Chondrocyte (in vitro differentiated cells): ENCODE data around the gene COG5. TPM values are rescaled to one million over a fixed set of nuclear protein-coding genes. Genes with fewer than 3 reads are reported as not detected.

ENCODE experiments used
- DNase-seq: peaks from one replicate; pipeline ENCODE4 v3.0.0; 2021; ENCODE audit warnings: mixed read lengths, low spot score
- H3K27ac Mint-ChIP-seq: one replicate; pipeline ENCODE4 v1.8.0; 2021; ENCODE audit warnings: mild to moderate bottlenecking, moderate library complexity, mixed read lengths; ENCODE audit not compliant: unreplicated experiment
- H3K27me3 Mint-ChIP-seq: 2 replicates; pipeline ENCODE4 v1.8.0; 2021; ENCODE audit warnings: low read depth, mixed read lengths
- H3K36me3 Mint-ChIP-seq: 2 replicates; pipeline ENCODE4 v1.8.0; 2021; ENCODE audit warnings: low read depth, mixed read lengths
- H3K4me1 Mint-ChIP-seq: 2 replicates; pipeline ENCODE4 v1.8.0; 2021; ENCODE audit warnings: low read depth, mild to moderate bottlenecking, mixed read lengths
- H3K4me3 Mint-ChIP-seq: one replicate; pipeline ENCODE4 v1.8.0; 2021; ENCODE audit warnings: mild to moderate bottlenecking, moderate library complexity, mixed read lengths; ENCODE audit not compliant: unreplicated experiment
- H3K9me3 Mint-ChIP-seq: 2 replicates; pipeline ENCODE4 v1.8.0; 2021; ENCODE audit warnings: low read depth, mixed read lengths
- total RNA-seq: library from RNA; stranded (reverse); gene quantifications from 3 replicates; pipeline ENCODE4 v1.2.1, GENCODE V29; 2021
- TF ChIP-seq, protein P1 (sequence below): fragments of 200-600 bp; sonication (generic); IDR thresholded peaks from 2 replicates; pipeline ENCODE4 v1.5.0; 2021; ENCODE audit warnings: antibody characterized with exemption, mild to moderate bottlenecking, moderate library complexity

Gene COG5
- total RNA-seq, 1 donor from 2014 or later: 52.8 TPM

DNA sequence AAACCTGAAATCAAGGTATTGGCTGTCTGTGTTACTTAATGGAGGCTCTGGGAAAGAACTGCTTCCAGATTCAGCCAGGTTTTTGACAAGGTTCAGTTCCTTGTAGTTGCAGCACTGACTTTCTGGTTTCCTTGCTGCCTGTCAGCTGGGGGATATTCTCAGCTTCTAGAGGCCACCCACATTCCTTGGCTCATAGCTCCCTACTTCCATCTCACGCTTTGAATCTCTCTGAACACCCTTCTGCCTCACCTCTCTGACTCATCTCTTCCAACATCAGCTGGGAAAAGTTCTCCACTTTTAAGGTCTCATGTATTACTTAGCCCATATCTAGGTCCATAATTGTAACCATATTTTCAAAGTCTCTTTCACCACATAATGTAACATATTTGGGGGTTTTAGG, 116.7 kb downstream of the COG5 start:
- no peak overlapping the region for H3K27ac Mint-ChIP-seq
- no peaks in the 10 kb centered on the region for H3K4me1 Mint-ChIP-seq
- peaks cover 4% of the 10 kb centered on the region for H3K9me3 Mint-ChIP-seq
- no peak overlapping the region for H3K4me3 Mint-ChIP-seq
- TF ChIP-seq, protein P1, sequence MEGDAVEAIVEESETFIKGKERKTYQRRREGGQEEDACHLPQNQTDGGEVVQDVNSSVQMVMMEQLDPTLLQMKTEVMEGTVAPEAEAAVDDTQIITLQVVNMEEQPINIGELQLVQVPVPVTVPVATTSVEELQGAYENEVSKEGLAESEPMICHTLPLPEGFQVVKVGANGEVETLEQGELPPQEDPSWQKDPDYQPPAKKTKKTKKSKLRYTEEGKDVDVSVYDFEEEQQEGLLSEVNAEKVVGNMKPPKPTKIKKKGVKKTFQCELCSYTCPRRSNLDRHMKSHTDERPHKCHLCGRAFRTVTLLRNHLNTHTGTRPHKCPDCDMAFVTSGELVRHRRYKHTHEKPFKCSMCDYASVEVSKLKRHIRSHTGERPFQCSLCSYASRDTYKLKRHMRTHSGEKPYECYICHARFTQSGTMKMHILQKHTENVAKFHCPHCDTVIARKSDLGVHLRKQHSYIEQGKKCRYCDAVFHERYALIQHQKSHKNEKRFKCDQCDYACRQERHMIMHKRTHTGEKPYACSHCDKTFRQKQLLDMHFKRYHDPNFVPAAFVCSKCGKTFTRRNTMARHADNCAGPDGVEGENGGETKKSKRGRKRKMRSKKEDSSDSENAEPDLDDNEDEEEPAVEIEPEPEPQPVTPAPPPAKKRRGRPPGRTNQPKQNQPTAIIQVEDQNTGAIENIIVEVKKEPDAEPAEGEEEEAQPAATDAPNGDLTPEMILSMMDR: no peak
- no peak for DNase-seq
- peaks cover 5% of the 10 kb centered on the region for H3K36me3 Mint-ChIP-seq
- no peaks in the 10 kb centered on the region for H3K27me3 Mint-ChIP-seq

DNA sequence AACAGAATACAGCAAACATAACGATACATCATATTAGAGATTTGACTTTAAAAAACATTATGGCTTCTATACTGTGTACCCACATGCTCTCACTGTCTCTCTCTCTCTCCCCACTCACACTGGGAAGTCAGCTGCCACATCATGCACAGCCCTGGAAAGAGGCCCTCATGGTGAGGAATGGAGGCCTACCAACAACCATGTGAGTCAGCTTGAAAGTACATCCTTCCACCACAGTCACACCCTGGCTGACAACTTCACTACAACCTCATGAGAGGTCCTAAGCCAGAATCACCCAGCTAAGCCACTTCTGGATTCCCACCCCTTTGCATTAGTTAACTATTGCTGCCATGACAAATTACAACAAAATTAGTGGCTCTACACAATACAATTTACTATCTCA, 117.2 kb downstream of the COG5 start:
- no peak overlapping the region for H3K4me3 Mint-ChIP-seq
- TF ChIP-seq, protein P1: no peak
- no peaks in the 10 kb centered on the region for H3K27me3 Mint-ChIP-seq
- H3K4me1 Mint-ChIP-seq: peaks cover 1% of the 10 kb centered on the region
- peaks cover 4% of the 10 kb centered on the region for H3K9me3 Mint-ChIP-seq
- no peak overlapping the region for H3K27ac Mint-ChIP-seq
- no peak for DNase-seq
- H3K36me3 Mint-ChIP-seq: peaks cover 5% of the 10 kb centered on the region

DNA sequence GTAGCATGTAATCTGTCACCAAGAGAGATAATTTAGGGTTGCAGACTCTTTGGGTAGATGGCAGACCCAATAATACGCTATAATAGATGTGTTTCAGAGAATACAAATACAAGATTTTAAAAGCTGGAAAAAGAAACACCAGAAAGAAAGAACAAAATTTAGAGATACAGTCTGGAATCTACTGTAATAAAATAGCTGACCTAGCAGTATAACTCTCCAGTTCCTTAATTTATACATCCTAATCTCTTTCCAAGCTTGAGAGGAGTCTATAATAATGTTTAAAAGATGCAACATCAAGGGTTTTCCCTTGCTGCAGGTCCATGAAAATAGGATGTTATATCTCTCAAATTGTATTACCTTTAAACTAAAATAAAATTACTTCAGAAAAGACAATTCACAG, 121.0 kb downstream of the COG5 start:
- Mint-ChIP-seq H3K36me3 (no peaks in the 10 kb centered on the region), H3K4me3 (no peak overlapping the region), H3K9me3 (no peaks in the 10 kb centered on the region), H3K4me1 (peaks cover 4% of the 10 kb centered on the region), H3K27ac (no peak overlapping the region), H3K27me3 (no peaks in the 10 kb centered on the region)
- DNase-seq: no peak
- TF ChIP-seq, protein P1: no peak

DNA sequence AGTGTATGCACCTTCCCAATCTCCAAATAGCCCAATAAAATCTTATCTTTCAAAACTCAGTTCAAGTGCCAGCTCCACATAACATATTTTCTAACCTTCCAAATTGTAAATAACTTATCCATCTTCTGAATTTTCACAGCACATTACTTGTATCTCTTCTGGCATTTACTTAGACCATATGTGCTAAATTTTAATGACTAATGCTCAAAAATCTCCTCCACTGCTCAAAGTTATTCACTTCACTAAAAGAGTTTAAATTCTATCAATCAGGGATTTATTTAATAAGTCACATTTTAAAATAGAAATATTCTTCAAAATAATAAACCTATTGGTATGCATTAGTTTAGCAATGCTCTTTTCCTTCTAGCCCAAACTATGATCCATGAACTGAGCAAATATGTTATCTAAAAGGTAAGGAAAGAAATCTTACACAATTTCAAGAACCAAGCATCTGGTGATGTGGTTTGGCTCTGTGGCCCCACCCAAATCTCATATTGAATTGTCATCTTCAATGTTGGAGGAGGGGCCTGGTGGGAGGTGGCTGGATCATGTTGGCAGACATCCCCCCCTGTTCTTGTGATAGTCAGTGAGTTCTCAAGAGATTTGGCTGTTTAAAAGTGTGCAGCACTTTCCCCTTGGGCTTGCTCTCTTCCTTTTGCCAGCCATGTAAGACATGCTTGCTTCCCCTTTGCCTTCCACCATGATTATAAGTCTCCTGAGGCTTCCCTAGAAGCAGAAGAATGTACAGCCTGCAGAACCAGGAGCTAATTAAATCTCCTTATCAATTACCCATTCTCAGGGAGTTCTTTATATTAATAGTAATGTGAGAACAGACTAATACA, 121.9 kb downstream of the COG5 start:
- no peaks in the 10 kb centered on the region for H3K36me3 Mint-ChIP-seq
- no peak overlapping the region for H3K27ac Mint-ChIP-seq
- H3K9me3 Mint-ChIP-seq: no peaks in the 10 kb centered on the region
- H3K4me1 Mint-ChIP-seq: peaks cover 4% of the 10 kb centered on the region
- no peaks in the 10 kb centered on the region for H3K27me3 Mint-ChIP-seq
- H3K4me3 Mint-ChIP-seq: no peak overlapping the region
- no peak for DNase-seq
- TF ChIP-seq, protein P1: no peak

DNA sequence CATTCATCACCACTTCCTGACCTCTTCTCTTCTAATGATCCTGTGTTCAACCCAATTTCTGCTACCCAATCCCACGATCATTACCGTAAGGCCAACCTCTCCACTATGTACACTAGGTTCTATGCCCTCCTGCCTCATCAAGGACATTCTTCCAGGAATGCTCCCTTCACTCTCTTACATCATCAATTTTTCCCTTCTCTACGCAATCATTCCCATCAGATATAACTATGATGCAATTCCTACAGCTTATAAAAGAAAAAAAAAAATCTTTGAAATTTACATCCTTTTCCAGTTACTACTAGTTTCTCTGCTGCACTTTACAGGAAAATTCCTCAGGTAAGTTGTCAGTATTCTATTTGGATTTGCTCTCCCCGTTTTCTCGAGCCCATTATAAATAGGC, 124.7 kb downstream of the COG5 start:
- TF ChIP-seq, protein P1: no peak
- H3K4me1 Mint-ChIP-seq: peaks cover 7% of the 10 kb centered on the region
- H3K27me3 Mint-ChIP-seq: no peaks in the 10 kb centered on the region
- H3K36me3 Mint-ChIP-seq: no peaks in the 10 kb centered on the region
- H3K9me3 Mint-ChIP-seq: no peaks in the 10 kb centered on the region
- DNase-seq: no peak
- H3K4me3 Mint-ChIP-seq: no peak overlapping the region
- no peak overlapping the region for H3K27ac Mint-ChIP-seq
